Activated CD4-positive, alpha-beta T cell treated with anti-CD3 and anti-CD28 coated beads for 36 hours (primary cell): ENCODE data around the gene CBFA2T2. TPM values are rescaled to one million over a fixed set of nuclear protein-coding genes. Genes with fewer than 3 reads are reported as not detected.
A peak's percentile ranks its signal among the peaks of the same experiment; 100 is the strongest.
"Not testable (repeated sequence)": the region's sequence is repeated elsewhere in the genome, so short reads cannot be mapped to it uniquely, and the experiment has no call there.

ENCODE experiments used
- ATAC-seq: fragments of 200-7000 bp; cut with Tn5 transposase; one replicate; pipeline ENCODE4 v1.10.0; 2021; ENCODE audit warnings: mild to moderate bottlenecking, moderate library complexity
- CTCF ChIA-PET: fragments of 350-600 bp; sonication (Branson Sonifier 250); formaldehyde crosslinking; loops from one replicate; lab custom pipeline; 2021; ENCODE audit warnings: antibody characterized with exemption; lab: Charles Lee
- POLR2A ChIA-PET: fragments of 350-600 bp; sonication (Branson Sonifier 250); formaldehyde crosslinking; loops from one replicate; lab custom pipeline; 2021; ENCODE audit warnings: antibody characterized with exemption, inconsistent platforms; lab: Charles Lee
- DNase-seq: peaks from one replicate; pipeline ENCODE4 v3.0.0-alpha.2; 2020
- H3K27ac Mint-ChIP-seq: one replicate; pipeline ENCODE4 v1.8.0; 2021; ENCODE audit warnings: mixed read lengths
- H3K27me3 Mint-ChIP-seq: one replicate; pipeline ENCODE4 v1.8.0; 2021; ENCODE audit warnings: mixed read lengths
- H3K36me3 Mint-ChIP-seq: one replicate; pipeline ENCODE4 v1.8.0; 2021; ENCODE audit warnings: low read depth, mixed read lengths
- H3K4me1 Mint-ChIP-seq: one replicate; pipeline ENCODE4 v1.8.0; 2021; ENCODE audit warnings: mixed read lengths
- H3K4me3 Mint-ChIP-seq: one replicate; pipeline ENCODE4 v1.8.0; 2021; ENCODE audit warnings: mild to moderate bottlenecking, moderate library complexity, mixed read lengths
- H3K9me3 Mint-ChIP-seq: one replicate; pipeline ENCODE4 v1.8.0; 2021; ENCODE audit warnings: low read depth, mixed read lengths
- intact Hi-C, 2 experiments: fragments of 100-400 bp; cut with DNase I in 1 of 2; cut with micrococcal nuclease in 1 of 2; formaldehyde crosslinking; loops; one replicate each; pipeline versions ENCODE4 v1.14.2 to v1.15.1; 2022 to 2024; cut with DNase I, micrococcal nuclease
- total RNA-seq, 2 experiments: library from RNA; stranded (reverse); gene quantifications; one replicate each; pipeline ENCODE4 v1.2.3, GENCODE V29; 2021

CBFA2T2 gene
- total RNA-seq, 2 experiments from 2014 or later, result 10.9 to 12.9 TPM

DNA sequence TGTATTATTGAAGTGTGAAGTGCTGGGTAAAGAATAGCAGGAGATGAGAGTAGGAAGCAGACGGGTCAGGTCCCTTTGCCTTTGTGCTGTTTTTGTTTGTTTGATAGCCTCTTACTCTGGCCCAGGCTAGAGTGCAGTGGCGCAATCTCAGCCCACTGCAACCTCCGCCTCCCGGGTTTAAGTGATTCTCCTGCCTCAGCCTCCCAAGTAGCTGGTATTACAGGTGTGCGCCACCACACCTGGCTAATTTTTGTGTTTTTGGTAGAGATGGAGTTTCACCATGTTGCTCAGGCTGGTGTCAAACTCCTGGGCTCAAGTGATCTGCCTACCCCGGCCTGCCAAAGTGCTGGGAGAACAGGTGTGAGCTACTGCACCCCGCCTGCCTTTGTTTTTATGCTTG, 18.1 kb downstream of the CBFA2T2 start:
- H3K9me3 Mint-ChIP-seq, H3K36me3 Mint-ChIP-seq, intact Hi-C loops, DNase-seq, ATAC-seq, POLR2A ChIA-PET, H3K27ac Mint-ChIP-seq, H3K4me3 Mint-ChIP-seq, H3K27me3 Mint-ChIP-seq: not testable (repeated sequence)
- peaks cover 12% of the 10 kb centered on the region for H3K4me1 Mint-ChIP-seq
- CTCF ChIA-PET, result interaction anchor here (0.6 to 0.8 kb wide), 2 partner anchors 12 to 40 kb away, joined by 3 to 4 read pairs; no protein-coding TSS in a partner anchor

DNA sequence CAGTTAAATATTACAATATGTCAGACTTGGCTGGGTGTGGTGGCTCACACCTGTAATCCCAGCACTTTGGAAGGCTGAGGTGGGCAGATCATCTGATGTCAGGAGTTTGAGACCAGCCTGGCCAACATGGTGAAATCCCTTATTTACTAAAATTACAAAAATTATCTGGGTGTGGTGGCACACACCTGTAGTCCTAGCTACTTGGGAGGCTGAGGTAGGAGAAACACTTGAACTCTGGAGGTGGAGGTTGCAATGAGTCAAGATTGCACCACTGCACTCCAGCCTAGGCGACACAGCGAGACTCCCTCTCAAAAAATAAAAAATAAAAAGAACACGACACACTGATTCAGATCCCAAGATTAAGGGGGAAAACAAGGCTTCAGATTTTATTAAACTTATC, 19.2 kb downstream of the CBFA2T2 start:
- H3K36me3 Mint-ChIP-seq, DNase-seq, H3K4me1 Mint-ChIP-seq, POLR2A ChIA-PET, H3K9me3 Mint-ChIP-seq, H3K27me3 Mint-ChIP-seq, H3K27ac Mint-ChIP-seq, intact Hi-C loops, ATAC-seq, H3K4me3 Mint-ChIP-seq: not testable (repeated sequence)
- CTCF ChIA-PET, result interaction anchor here (0.7 to 0.8 kb wide), 2 partner anchors 13 to 17 kb away, joined by 3 read pairs; no protein-coding TSS in a partner anchor

DNA sequence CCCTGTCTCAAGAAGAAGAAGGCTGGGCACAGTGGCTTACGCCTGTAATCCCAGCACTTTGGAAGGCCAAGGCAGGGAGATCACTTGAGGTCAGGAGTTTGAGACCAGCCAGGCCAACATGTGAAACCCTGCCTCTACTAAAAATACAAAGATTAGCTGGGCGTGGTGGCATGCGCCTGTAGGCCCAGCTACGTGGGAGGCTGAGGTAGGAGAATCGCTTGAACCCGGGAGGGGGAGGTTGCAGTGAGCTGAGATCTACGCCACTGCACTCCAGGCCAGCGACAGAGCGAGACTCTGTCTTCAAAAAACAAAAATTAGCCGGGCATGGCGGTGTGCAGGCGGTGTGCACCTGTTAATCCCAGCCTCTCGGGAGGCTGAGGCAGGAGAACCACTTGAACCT, 22.0 kb downstream of the CBFA2T2 start:
- POLR2A ChIA-PET, DNase-seq, ATAC-seq, H3K9me3 Mint-ChIP-seq, H3K27ac Mint-ChIP-seq, intact Hi-C loops, H3K27me3 Mint-ChIP-seq, H3K4me3 Mint-ChIP-seq, H3K36me3 Mint-ChIP-seq: not testable (repeated sequence)
- H3K4me1 Mint-ChIP-seq, result peaks cover 16% of the 10 kb centered on the region
- CTCF ChIA-PET, result interaction anchor here (0.6 kb wide), 1 partner anchor 81 kb away, joined by 3 read pairs; no protein-coding TSS in a partner anchor

DNA sequence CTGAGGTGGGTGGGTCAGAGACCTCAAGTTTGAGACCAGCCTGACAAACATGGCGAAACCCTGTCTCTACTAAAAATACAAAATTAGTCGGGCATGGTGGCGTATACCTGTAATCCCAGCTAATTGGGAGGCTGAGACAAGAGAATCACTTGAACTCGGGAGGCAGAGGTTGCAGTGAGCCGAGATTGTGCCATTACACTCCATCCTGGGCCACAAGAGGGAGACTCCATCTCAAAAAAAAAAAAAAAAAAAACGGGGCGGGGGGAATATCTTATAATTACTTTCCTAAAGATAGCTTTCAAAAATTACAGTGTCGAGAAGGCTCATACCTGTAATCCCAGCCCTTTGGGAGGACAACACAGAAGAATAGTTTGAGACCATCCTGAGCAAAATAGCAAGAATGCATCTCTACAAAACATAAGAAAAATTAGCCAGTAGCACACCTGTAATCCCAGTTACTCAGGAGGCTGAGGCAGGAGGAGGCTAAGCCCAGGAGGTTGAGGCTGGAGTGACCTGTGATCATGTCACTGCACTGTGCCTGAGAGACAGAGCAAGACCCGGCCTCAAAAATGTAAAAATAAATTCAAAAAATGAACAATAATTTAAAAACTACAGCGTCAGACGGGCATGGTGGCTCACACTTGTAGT, 25.8 kb downstream of the CBFA2T2 start:
- ATAC-seq, result no peak
- intact Hi-C loops, result no loop called here
- no peak for DNase-seq
- CTCF ChIA-PET, result interaction anchor here (0.6 to 0.8 kb wide), 4 partner anchors 16 to 651 kb away, joined by 3 read pairs; no protein-coding TSS in a partner anchor
- no peak overlapping the region for H3K27ac Mint-ChIP-seq
- H3K36me3 Mint-ChIP-seq, result peaks cover under 1% of the 10 kb centered on the region
- POLR2A ChIA-PET, result interaction anchor here (0.6 kb wide), 1 partner anchor 60 kb away, joined by 4 read pairs; no protein-coding TSS in a partner anchor
- no peak overlapping the region for H3K4me3 Mint-ChIP-seq
- peaks cover 13% of the 10 kb centered on the region for H3K4me1 Mint-ChIP-seq
- no peaks in the 10 kb centered on the region for H3K27me3 Mint-ChIP-seq
- no peaks in the 10 kb centered on the region for H3K9me3 Mint-ChIP-seq

DNA sequence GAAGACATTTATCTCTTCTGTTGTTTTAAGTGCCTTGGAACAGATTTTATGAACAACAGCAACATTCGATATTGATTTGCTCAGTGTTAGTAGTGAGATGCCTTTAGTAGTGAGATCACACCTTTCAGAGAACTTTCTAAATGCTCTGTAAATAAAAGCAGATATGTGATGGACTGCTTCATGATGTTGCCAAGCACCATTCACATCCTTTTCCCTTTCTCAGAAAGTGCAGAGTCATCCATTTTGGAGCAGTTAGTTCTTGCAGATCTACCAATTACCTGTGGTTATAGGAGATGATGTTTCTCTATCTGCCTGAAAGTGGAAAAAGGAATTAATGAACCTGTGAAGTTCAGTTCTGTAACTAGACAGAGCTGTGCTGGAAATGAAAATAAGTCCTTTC, 27.0 kb downstream of the CBFA2T2 start:
- ATAC-seq, result peak; percentile 23
- Mint-ChIP-seq H3K4me1 (peaks cover 12% of the 10 kb centered on the region), H3K36me3 (no peaks in the 10 kb centered on the region), H3K27ac (peak overlapping the region; percentile 38), H3K9me3 (no peaks in the 10 kb centered on the region), H3K4me3 (no peak overlapping the region), H3K27me3 (no peaks in the 10 kb centered on the region)
- intact Hi-C loops, result no loop called here
- no peak for DNase-seq
- POLR2A ChIA-PET, result interaction anchor here (0.6 kb wide), 1 partner anchor 38 kb away, joined by 3 read pairs; no protein-coding TSS in a partner anchor
- CTCF ChIA-PET, result interaction anchor here (0.7 to 1.2 kb wide), 2 partner anchors 15 to 72 kb away, joined by 3 read pairs; no protein-coding TSS in a partner anchor

DNA sequence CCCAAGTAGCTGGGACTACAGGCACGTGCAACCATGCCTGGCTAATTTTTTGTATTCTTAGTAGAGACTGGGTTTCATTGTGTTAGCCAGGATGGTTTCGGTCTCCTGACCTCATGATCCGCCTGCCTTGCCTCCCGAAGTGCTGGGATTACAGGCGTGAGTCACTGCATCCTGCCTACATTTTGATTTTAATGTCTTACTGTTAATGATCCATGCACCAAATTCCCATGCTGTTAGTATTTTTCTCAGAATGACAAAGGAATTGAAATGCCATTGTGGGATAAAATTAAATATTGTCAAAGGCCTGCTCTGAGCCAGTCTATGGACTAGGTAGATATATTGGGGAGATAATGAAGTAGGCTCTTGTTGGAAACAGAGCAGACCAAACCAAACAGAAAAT, 28.2 kb downstream of the CBFA2T2 start:
- CTCF ChIA-PET, result interaction anchor here (1.2 kb wide), 1 partner anchor 73 kb away, joined by 3 read pairs; no protein-coding TSS in a partner anchor
- H3K9me3 Mint-ChIP-seq, result no peaks in the 10 kb centered on the region
- no peak overlapping the region for H3K4me3 Mint-ChIP-seq
- H3K27ac Mint-ChIP-seq, result no peak overlapping the region
- H3K36me3 Mint-ChIP-seq, result no peaks in the 10 kb centered on the region
- H3K27me3 Mint-ChIP-seq, result no peaks in the 10 kb centered on the region
- intact Hi-C loops, result no loop called here
- POLR2A ChIA-PET, result no interaction called here
- ATAC-seq, result no peak
- peaks cover 13% of the 10 kb centered on the region for H3K4me1 Mint-ChIP-seq
- no peak for DNase-seq

DNA sequence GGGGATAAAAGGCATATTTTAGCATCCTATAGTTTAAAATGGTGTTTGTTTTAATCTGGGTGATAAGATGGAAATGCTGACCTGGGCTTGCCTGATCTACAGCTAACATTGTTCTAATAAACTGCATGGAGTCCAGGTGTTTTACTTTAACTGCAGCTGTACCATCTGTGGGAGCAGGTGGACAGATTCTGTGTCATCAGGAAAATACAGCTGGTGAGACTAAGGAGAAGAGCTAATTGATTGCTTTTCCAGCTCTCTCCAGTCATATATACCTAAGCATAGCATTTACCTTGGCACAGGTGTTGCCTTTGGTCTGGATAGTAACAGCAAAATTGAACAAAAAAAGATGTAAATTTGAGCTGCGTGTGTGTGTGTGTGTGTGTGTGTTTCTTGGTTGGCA, 31.6 kb downstream of the CBFA2T2 start:
- Mint-ChIP-seq H3K9me3 (no peaks in the 10 kb centered on the region), H3K4me3 (no peak overlapping the region), H3K4me1 (peaks cover 10% of the 10 kb centered on the region), H3K36me3 (peaks cover 1% of the 10 kb centered on the region), H3K27ac (no peak overlapping the region), H3K27me3 (no peaks in the 10 kb centered on the region)
- CTCF ChIA-PET, result interaction anchor here (0.6 to 1.2 kb wide), 2 partner anchors 64 to 72 kb away, joined by 3 read pairs; no protein-coding TSS in a partner anchor
- intact Hi-C loops, result no loop called here
- DNase-seq (no peak), ATAC-seq (no peak)
- POLR2A ChIA-PET, result no interaction called here

DNA sequence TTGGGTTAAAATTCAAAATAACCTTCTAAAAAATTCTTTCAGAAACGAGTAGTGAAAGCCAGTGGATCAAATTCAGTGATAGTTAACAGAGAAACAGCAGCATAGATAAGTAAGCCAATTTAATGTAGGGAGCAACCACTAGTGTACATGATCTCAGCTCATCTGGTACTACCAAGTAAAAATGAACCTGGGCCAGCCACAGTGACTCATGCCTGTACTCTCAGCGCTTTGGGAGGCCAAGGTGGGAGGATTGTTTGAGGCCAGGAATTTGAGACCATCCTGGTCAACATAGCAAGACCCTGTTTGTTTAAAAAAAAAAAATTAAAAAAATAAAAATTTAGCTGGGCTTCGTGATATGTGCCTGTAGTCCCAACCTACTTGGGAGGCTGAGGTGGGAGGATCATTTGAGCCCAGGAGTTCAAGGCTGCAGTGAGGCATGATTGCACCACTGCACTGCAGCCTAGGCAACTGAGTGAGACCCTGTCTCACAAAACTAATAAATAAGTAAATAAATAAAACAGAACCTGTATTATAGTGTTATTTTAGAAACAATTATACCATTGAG, 32.4 kb downstream of the CBFA2T2 start:
- H3K4me3 Mint-ChIP-seq, result no peak overlapping the region
- DNase-seq, result peak; percentile 44
- CTCF ChIA-PET, result interaction anchor here (1.2 kb wide), 1 partner anchor 145 kb away, joined by 4 read pairs; no protein-coding TSS in a partner anchor
- H3K36me3 Mint-ChIP-seq, result peaks cover 1% of the 10 kb centered on the region
- no peaks in the 10 kb centered on the region for H3K9me3 Mint-ChIP-seq
- no peak overlapping the region for H3K27ac Mint-ChIP-seq
- intact Hi-C loops, result no loop called here
- peak; percentile 78 for ATAC-seq
- H3K27me3 Mint-ChIP-seq, result no peaks in the 10 kb centered on the region
- H3K4me1 Mint-ChIP-seq, result peaks cover 6% of the 10 kb centered on the region
- POLR2A ChIA-PET, result no interaction called here

DNA sequence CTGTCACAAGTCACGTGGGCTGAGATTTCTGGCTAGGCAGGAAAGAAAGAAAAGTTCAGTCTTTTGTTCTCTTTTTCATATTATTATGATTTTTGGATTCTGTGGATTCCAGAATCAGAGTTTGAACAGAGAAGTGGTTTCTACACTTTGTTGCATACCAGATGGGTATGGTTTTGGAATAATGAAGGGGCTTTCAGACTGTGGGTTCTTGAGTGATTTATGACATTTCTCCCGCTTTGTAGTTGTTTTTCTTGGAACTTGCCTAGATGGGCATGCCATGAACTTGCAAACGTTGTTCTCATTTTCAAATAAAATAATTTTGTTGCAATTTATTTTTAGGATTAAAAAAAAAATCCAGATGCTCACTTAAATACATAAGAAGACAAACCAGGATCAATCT, 34.4 kb downstream of the CBFA2T2 start:
- ATAC-seq, result no peak

DNA sequence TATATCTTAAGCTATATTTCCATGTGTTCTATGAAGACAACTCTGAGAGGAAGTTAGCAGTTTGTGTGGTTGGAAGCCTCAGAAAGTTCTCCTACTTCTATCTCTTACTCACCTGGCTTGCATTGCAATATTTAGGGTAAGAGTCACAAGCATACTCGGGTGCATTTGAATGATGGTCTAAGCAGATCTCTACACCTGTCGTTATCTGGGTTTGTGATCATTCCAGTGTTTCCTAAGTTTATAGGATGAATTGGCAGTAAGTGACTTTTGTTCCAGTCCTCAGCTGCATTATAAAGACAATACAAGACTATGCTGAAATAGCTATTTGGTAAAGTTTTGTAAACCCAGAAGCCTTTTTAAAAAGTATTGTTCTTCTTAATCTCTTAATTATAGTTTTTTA, 36.9 kb downstream of the CBFA2T2 start:
- intact Hi-C loops, result no loop called here
- H3K4me1 Mint-ChIP-seq, result peaks cover 18% of the 10 kb centered on the region
- no peaks in the 10 kb centered on the region for H3K27me3 Mint-ChIP-seq
- peaks cover 1% of the 10 kb centered on the region for H3K36me3 Mint-ChIP-seq
- POLR2A ChIA-PET, result no interaction called here
- no peak overlapping the region for H3K4me3 Mint-ChIP-seq
- CTCF ChIA-PET, result interaction anchor here (1.3 kb wide), 1 partner anchor 26 kb away, joined by 4 read pairs; no protein-coding TSS in a partner anchor
- DNase-seq (no peak), ATAC-seq (no peak)
- H3K9me3 Mint-ChIP-seq, result no peaks in the 10 kb centered on the region
- no peak overlapping the region for H3K27ac Mint-ChIP-seq

More for the DNA sequence above, 34.4 kb downstream of the CBFA2T2 start:
- Mint-ChIP-seq H3K4me1 (peaks cover 6% of the 10 kb centered on the region), H3K27ac (no peak overlapping the region), H3K27me3 (no peaks in the 10 kb centered on the region), H3K36me3 (peaks cover 1% of the 10 kb centered on the region), H3K4me3 (no peak overlapping the region), H3K9me3 (no peaks in the 10 kb centered on the region)
- POLR2A ChIA-PET, result no interaction called here
- no peak for DNase-seq
- intact Hi-C loops, result no loop called here
- CTCF ChIA-PET, result no interaction called here

DNA sequence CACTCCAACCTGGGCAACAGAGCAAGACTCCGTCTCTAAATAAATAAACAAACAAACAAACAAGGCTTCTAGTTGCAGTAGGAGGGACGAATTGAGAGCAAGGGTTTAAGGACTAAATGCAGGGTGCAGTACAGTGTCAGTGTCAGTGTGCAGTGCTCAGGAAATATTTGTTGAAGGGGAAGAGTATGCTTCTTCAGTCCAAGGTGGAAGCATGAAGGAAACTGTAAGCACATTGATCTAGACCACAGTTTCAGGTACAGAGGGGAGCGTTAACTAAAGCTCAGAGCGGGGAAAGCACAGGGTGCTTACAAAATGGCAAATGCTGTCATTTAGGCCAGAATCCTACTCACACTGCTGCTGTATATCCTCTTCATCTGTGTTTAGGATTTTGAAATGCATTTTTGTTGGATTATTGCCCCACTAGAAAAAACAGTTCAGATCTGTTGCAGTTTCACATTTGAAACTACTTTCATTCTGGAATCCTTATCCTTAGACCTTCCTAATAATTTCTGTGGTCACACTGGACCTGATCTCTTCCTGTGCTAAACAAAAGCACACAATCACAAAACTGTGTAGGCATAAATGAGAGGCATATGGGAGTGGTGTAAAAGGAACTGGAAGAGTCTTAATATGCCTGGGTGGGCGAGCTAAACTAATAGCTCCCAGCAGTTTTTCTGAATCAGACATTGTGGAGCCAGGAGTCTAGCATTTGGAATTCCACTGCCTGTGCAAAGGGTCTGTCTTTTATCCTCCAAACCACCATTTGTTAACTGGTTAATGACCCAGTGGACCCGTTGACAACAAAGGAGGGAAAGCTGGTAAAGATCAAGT, 41.4 kb downstream of the CBFA2T2 start:
- no peaks in the 10 kb centered on the region for H3K36me3 Mint-ChIP-seq
- no peaks in the 10 kb centered on the region for H3K27me3 Mint-ChIP-seq
- intact Hi-C loops, result no loop called here
- H3K4me3 Mint-ChIP-seq, result no peak overlapping the region
- H3K27ac Mint-ChIP-seq, result no peak overlapping the region
- DNase-seq (no peak), ATAC-seq (no peak)
- no peaks in the 10 kb centered on the region for H3K9me3 Mint-ChIP-seq
- CTCF ChIA-PET, result interaction anchor here (0.6 to 1.1 kb wide), 2 partner anchors 11 to 15 kb away, joined by 3 read pairs; no protein-coding TSS in a partner anchor
- POLR2A ChIA-PET, result no interaction called here
- peaks cover 26% of the 10 kb centered on the region for H3K4me1 Mint-ChIP-seq
